ENCODE data around the gene ZNF429.
"Not testable (repeated sequence)": the region's sequence is repeated elsewhere in the genome, so short reads cannot be mapped to it uniquely, and the experiment has no call there.

ZNF429 gene

DNA sequence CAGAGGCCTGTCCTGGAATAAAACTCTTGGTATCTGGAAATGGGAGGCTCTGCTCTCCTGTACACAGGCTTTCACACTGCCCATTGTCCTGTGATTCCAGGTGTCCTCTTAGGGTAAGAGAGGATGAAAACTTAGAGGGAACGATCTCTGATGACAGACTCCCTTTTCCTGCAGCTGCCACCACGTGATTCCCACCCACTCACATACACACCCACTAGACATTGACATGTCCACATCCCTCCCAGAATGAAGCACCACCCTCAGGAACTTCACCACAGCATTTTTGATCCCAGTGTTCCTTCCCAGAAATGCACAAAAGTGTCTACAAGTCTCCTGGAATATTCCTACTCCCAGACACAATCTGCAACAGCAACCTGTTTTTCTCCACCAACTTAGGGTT is 8.2 kb downstream of the ZNF429 start:
- FAIRE-seq (no peak), DNase-seq (ENCODE audit: low spot score) (no peak)

DNA sequence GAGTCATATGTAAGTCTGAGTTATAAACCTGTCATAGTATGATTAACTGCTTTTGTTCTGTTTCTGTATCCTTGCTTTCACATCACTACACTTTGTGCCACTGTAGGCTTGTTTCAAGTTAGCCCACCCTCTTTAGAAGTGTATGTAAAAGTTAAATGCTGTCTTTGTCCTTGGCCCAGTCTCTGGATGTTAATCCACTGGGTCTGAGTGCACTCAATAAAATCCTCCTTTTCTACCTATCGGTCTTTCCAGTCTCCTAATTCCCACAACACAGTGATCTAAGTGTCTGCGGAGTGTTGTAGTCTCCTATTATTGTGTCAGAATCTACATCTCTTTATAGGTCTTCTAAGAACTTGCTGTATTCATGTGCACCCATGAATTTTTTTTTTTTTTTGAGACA is 14.1 kb downstream of the ZNF429 start:
- DNase-seq (ENCODE audit: low spot score) (no peak), FAIRE-seq (no peak)

DNA sequence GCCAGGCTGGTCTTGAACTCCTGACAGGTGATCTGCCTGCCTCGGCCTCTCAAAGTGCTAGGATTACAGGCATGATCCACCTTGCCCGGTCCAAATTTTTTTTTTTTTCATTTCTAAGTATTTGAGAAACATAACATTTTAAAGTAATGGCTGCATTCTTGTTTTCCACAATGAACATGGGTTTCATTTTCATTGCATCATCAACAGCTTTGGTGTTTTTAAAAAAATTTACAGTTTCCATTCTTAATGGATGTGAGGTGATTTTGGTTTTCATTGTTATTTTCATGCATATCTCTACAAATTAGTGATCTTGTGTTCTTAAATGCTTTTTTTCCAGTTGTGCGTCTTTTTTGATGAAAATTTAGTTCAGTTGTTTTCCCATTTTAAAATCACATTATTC is 27.5 kb downstream of the ZNF429 start:
- no peak for DNase-seq (ENCODE audit: low spot score)
- no peak for FAIRE-seq

DNA sequence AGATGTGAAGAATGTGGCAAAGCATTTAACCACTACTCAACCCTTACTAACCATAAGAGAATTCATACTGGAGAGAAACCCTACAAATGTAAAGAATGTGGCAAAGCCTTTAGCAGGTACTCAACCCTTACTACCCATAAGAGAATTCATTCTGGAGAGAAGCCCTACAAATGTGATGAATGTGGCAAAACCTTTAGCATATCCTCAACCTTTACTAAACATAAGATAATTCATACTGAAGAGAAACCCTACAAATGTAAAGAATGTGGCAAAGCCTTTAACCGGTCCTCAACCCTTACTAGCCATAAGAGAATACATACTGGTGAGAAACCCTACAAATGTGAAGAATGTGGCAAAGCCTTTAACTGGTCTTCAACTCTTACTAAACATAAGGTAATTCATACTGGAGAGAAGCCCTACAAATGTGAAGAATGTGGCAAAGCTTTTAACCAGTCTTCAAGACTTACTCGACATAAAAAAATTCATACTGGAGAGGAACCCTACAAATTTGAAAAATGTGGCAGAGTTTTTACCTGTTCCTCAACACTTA is 31.4 kb downstream of the ZNF429 start:
- not testable (repeated sequence) for DNase-seq (ENCODE audit: low spot score); FAIRE-seq

DNA sequence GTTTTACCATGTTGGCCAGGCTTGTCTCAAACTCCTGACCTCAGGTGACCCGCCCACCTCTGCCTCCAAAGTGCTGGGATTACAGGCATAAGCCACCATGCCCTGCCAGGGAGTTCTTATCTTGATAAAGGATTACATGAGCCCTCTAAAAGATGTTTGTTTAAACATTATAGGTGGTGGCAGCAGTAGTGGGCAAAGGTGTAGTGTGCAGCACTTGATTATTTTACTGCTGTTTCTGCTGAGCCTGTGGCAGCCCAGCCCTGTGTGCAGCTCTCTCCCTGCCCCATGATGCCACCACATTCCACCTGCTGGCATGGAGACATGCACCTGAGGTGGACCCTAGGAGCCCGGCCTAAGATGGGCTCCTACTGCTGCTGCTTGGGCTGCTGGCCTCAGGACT is 54.0 kb downstream of the ZNF429 start:
- DNase-seq (ENCODE audit: low spot score) (no peak), FAIRE-seq (no peak)

DNA sequence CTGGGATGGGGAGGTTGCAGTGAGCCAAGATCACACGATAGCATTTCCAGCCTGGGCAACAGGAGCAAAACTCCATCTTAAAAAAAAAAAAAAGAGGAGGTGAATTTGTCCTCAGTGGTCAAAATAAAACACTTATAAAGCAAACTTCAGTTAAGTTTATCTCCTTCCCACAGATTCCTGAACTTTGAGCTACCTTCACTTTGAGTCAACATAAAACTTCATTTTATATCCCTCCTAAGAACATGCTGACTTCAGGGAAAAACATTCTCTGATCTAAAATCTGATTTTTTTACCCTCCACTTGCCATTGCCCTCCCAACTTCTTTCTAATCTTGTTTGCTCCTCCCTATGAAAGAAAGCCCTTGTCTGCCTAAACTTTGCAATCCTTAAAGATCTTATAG is 59.0 kb downstream of the ZNF429 start:
- FAIRE-seq = no peak
- no peak for DNase-seq (ENCODE audit: low spot score)

DNA sequence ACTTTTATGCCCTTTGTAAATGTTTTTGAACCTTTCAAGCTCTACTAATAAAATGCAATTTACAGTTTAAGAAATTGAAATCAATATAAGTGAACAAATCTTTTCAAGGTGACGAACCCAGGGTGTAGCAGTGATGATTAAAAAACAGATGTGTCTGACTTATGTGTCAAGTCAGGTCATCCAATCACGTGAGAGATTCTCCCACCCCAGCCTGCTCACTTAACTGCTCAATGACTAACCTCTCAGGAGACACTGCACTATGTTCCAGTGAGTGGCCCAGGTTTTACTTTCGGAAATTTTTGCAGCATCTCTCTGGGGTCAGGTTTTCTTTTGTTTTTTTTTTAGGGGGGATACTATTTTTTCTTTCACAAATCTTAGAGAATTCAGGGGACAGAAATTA is 60.7 kb downstream of the ZNF429 start:
- DNase-seq (ENCODE audit: low spot score) (no peak), FAIRE-seq (no peak)

DNA sequence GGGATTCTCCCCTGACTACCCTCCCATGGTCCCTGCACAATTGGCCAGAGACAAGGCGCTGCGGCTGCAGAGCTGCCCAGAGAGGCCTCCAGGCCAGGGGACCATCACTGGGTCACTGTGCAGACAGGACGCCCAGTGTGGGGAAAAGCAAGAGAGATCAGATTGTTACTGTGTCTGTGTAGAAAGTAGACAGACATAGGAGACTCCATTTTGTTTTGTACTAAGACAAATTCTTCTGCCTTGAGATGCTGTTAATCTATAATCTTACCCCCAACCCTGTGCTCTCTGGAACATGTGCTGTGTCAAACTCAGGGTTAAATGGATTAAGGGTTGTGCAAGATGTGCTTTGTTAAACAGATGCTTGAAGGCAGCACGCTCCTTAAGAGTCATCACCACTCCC is 62.4 kb downstream of the ZNF429 start:
- not testable (repeated sequence) for FAIRE-seq; DNase-seq (ENCODE audit: low spot score)

DNA sequence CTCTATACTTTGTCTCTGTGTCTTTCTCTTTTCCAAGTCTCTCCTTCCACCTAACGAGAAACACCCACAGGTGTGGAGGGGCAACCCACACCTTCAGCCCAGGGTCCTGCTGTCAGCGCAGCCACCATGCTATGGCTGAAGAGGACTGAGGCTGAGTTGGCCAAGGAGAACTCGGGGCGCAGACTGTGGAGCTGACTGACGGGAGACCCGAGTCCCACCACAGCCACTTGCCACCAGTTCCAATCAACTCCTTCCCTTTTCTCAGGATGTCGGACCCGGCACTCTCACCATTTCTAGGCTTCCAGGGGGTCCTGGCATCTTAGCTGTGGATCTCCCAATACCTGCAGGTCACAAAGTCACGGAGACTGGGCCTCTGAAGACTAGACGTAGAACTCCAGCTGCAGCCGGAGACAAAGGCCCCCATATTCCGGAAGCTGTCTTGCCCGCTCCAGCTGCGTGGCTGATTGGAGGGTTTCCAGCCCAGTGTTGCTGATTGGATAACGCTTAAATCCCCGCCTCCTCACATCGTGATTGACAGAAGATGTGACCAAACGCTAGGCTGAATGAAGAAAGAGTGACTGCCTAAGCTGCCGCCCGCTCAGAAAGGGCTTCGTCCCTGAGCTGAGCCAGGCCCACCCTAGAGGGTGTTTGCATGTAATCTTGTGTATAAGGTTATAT is 63.6 kb downstream of the ZNF429 start:
- DNase-seq (ENCODE audit: low spot score) (no peak), FAIRE-seq (no peak)

DNA sequence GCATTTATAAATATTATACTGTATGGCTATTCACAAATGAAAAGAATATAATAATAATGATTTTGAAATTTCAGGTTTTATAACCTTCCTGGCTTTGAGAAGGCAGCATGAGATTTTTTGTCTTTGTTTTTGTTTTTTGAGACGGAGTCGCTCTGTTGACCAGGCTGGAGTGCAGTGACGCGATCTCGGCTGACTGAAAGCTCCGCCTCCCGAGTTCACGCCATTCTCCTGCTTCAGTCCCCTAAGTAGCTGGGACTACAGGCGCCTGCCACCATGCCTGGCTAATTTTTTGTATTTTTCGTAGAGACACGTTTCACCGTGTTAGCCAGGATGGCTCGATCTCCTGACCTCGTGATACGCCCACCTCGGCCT is 64.1 kb downstream of the ZNF429 start:
- no peak for DNase-seq (ENCODE audit: low spot score)
- no peak for FAIRE-seq

DNA sequence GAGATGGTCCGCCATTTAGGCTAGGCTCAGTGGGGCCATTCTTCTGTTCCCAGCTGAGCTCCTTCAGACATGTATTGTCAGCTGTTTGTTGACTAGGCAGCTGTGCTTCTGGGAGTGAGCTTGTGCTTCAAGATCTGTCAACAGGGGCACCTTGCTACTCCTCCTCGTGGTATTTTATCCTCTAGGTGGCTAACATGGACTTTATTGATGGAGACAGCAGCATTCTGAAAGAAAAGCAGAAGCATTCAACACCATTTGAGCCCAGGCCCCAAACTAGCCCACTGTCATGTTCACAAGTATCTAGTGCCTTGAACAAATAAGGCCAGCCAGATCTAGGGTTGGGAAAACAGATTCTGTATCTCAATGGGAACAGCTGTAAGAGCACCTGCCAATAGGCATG is 65.9 kb downstream of the ZNF429 start:
- FAIRE-seq (no peak), DNase-seq (ENCODE audit: low spot score) (no peak)

DNA sequence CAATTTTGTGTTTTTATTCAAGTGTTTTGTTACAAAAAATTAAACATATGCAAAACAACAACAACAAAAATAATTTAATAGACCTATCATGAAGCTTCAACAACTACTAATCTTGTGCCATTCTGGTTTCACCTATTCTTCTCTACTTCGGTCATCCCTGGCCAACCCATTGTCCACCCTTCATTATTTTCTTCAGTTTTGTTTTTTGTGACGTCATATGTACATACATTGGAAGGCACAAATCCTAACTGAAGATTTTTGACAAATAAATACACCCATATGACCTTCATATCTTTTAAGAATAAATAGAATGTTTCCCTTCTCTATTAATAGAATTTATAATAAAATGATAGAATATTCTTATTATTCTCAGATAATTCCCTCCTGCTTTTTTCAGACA is 69.2 kb downstream of the ZNF429 start:
- DNase-seq (ENCODE audit: low spot score) = no peak
- no peak for FAIRE-seq

DNA sequence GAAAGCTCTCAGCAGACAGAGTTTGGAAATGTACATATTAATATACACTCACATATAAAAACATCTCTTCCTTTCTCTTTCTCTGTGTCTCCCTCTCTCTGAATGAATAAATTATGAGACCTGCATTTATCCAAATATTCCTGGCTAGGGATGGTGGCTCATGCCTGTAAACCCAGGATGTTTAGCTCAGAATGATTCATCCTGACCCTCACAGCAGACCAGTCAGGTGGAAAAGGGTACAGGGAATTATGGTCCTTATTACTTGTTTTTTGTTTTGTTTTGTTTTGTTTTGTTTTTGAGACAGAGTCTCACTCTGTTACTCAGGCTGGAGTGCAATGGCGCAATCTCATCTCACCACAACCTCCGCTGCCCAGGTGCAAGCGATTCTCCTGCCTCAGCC is 71.1 kb downstream of the ZNF429 start:
- no peak for FAIRE-seq
- no peak for DNase-seq (ENCODE audit: low spot score)

DNA sequence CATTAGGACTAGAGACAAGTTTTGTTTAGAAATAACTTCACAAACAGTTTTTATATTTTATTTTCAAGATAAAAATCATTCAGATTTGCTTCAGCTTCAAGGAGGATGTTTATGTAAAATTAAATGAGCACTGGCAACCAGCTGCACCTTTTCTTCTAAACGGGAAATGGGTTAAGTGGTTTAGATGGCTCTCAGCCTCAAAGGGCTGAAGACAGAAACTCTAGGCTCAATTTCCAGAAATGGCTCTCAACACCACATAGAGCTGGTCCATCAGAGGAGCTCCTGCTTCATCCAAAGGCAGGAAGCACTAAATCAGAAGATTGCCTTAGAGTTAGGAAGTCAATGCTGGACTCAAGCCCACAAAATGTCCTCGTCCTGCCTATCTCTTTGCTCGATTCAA is 74.7 kb downstream of the ZNF429 start:
- FAIRE-seq = no peak
- DNase-seq (ENCODE audit: low spot score) = no peak

DNA sequence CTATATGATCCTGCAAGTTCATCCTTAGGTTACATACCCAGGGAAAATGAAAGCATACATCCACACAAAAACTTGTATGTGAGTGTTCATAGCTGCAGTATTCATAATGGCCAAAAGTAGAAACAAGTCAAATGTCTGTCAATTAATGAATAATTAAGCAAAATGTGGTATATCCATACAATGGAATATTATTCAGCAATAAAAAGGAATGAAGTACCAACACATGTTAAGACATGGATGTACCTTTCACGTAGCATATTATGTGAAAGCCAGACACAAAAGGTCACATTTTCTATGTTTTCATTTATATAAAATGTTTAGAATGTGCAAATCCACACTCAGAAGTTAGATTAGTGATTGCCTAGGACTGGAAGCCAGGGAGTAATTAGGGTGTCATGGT is 75.4 kb downstream of the ZNF429 start:
- no peak for DNase-seq (ENCODE audit: low spot score)
- no peak for FAIRE-seq

DNA sequence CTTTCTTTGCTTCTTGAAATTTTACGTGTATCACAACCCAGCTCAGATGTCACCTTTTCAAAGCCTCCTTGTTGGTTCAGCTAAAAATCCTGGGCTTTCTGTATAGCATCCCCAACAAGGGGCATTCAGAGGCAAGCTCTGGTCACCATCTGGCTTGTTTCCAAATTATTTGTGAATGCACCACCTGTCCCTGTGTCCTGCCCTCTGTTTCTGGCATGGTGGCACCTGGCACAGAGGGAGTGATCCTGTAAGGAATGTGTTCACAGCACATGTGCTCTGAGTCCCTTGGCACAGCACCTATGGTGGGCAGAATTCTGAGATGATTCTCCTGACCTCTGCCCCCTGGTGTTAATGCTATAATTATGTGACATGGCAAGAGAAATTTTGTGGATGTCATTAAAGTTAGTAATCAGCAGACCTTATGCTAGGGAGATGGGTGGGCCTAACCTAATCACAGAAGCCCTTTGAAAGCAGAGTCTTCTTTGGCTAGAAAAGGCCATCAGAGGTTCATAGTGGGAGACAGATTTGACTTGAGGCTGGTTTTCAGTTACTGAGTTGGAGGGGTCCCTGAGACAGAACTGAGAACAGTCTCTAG is 76.3 kb downstream of the ZNF429 start:
- FAIRE-seq (no peak), DNase-seq (ENCODE audit: low spot score) (no peak)

DNA sequence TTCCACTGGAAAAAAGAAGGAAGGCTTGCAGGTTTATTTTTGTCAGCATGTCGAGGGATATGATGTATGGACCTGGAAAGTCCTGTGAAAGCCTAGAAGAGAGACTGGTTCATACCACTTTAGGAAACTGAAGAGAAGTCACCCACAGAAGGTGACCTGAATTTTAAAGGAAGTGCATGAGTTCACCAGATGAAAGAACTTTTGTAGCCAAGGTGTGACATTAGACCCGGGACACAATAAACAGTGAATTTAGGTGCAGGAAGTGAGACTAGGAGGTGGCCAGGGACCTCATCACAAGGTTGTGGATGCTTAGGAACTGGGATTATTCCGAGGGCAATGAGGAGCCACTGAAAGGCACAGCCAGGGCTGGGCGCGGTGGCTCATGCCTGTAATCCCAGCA is 79.1 kb downstream of the ZNF429 start:
- FAIRE-seq = no peak

DNA sequence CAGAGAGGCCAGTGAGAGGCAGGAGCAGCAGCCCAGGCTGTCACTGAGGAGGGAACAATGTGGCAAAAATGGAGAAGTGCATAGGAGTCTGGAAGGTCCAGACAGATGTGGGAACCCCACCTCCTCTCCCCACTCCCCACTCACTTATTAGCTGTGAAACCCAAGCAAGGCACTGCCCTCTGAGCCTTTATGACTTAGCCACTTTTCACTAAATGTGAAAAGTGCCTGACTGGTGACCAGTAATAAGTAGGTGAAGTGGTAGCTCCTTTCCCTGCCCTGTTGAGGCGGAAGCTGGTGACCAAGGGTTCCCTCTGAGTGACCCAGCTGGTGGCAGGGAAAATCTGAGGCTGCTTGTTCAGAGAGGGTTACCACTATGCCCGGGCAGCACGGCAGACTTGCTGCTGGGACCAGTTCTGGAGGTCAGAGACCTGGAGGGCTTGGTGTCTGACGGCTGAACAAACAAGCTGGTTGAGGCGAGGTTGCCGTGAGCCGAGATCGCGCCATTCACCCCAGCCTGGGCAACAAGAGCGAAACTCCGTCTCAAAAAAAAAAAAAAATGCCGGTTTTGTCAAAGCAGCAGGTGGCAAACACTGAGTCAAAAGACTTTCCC is 80.0 kb downstream of the ZNF429 start:
- DNase-seq (ENCODE audit: low spot score) (no peak), FAIRE-seq (no peak)

More for the DNA sequence above, 79.1 kb downstream of the ZNF429 start:
- DNase-seq (ENCODE audit: low spot score) = no peak

DNA sequence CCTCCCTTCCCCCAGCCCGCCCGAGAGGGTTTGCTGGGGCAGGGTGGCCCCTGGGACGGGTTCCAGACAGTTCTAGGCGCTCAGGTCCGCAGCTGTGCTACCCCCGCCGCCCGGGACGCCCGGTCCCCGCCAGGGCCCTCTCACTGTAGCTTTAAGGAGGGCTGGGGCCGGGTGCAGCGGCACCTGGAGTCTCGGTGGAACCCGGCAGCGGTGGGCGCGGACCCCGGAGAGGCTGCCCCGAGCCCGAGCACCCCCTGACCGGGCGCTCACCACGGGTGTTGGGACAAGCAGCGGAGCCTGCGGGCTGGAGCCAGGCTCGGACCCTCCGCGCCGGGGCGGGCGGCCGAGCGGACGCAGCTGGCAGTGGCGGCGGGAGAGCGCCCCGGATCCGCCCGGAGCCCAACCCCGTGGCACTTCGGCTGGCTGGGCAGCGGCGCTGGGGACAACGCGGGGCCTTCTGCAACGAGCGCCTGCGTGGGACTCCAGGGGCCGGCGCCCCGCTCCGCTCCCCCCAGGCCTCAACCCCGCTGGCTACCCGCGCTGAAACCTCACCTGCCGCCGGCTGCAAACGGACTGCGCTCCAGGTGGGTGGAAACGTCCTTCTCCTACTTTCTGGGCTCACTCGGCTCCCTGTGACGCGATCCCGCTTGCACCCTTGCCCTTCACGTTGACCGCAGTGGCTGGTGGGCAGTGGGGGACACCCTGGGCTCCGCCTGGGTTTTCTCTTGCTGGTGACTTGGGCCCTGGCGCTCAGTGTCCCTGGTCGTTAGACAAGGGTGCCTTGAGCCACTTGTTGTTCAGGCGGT is 81.1 kb downstream of the ZNF429 start:
- FAIRE-seq (no peak), DNase-seq (ENCODE audit: low spot score) (no peak)

DNA sequence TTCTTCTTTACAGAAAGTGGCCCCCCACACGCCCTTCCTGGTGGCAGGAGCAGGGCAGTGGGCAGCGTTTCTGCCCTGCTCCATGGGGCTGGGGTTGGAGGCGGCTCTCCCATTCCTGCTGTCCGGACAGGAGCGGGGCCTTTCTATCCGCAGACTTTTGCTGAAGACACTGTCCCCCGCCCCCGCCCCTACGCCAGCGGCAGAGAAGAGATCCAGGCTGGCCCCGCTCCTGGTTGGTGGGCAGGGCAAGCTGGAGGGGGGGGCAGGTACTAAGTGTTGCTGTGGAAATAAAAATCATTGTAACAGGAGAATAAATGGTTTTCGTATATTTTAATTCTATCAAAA is 81.7 kb downstream of the ZNF429 start:
- no peak for FAIRE-seq
- DNase-seq (ENCODE audit: low spot score) = no peak

DNA sequence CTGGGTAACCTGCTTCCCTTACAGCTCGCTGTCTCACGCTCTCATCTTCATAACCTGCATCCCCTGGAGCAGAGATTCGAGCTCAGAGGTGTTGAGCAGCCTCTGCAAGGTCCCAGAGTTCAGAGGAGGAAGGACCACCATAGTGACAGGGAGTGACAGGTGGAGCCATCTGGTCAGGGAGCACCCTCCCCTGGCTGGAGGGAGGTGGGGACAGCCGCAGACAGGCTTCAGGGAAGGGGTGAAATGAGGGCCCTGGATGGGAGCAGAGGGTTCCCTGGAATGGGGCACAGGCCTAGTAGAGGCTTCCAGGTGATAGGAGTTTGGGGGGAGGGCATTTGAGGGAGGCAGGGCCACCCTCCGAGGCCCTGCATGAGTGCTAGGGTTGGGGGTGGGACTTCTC is 82.1 kb downstream of the ZNF429 start:
- DNase-seq (ENCODE audit: low spot score) (no peak), FAIRE-seq (no peak)

DNA sequence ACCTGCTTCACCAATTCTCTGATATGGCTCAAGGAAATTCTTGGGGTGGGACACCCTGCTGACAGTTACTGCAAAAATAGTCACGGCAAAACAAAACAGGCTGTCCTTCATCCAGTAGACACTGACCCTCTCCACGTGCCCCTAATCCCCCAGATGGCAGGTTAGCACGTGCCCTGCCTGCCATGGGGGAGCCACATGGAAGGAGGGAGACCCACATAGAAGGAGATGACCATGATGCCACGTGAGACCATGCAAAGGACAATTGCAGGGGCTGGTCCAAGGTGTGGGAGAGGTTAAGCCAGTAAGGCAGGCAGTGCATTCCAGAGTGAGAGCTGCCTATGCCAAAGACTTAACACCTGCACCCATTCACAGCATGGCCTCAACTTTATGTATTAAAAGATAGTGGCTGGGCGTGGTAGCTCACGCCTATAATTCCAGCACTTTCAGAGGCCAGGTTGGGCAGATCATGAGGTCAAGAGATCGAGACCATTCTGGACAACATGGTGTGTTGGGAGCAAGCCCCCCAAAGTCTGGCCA is 82.7 kb downstream of the ZNF429 start:
- FAIRE-seq (no peak), DNase-seq (ENCODE audit: low spot score) (no peak)
